GM18519 (cell line): ENCODE results near the gene SLC4A1.
"Not testable (repeated sequence)": the region's sequence is repeated elsewhere in the genome, so short reads cannot be mapped to it uniquely, and the experiment has no call there.

Source experiments
- ATAC-seq: cut with Tn5 transposase; IDR thresholded peaks from one replicate; pipeline ENCODE4 v1.9.1; 2021; ENCODE audit warnings: mild to moderate bottlenecking, moderate library complexity; ENCODE audit not compliant: unreplicated experiment, low FRiP score

The SLC4A1 gene

GRCh38 chr17:44258811-44259351, 9.1 kb downstream of the SLC4A1 start:
- no peak for ATAC-seq

GRCh38 chr17:44257815-44258760, 9.8 kb downstream of the SLC4A1 start:
- ATAC-seq = no peak

GRCh38 chr17:44256671-44257070, 11.3 kb downstream of the SLC4A1 start:
- ATAC-seq = no peak

- no peak for ATAC-seq
Measured at GRCh38 chr17:44255915-44256314, 12.0 kb downstream of the SLC4A1 start.

GRCh38 chr17:44254361-44255095, 13.4 kb downstream of the SLC4A1 start:
- no peak for ATAC-seq

GRCh38 chr17:44253006-44253405, 14.9 kb downstream of the SLC4A1 start:
- ATAC-seq = no peak

GRCh38 chr17:44251062-44251461, 16.9 kb downstream of the SLC4A1 start:
- ATAC-seq = no peak

GRCh38 chr17:44249501-44250246, 18.3 kb downstream of the SLC4A1 start:
- ATAC-seq = no peak

- ATAC-seq = no peak
Measured at GRCh38 chr17:44247876-44248736, 19.8 kb downstream of the SLC4A1 start.

GRCh38 chr17:44247440-44247841, 20.5 kb downstream of the SLC4A1 start:
- no peak for ATAC-seq

- ATAC-seq = no peak
Measured at GRCh38 chr17:44241106-44241624, 26.8 kb downstream of the SLC4A1 start.

- not testable (repeated sequence) for ATAC-seq
Measured at GRCh38 chr17:44237886-44238285, 30.0 kb downstream of the SLC4A1 start.

GRCh38 chr17:44236444-44236991, 31.4 kb downstream of the SLC4A1 start:
- no peak for ATAC-seq

GRCh38 chr17:44235583-44235936, 32.4 kb downstream of the SLC4A1 start:
- no peak for ATAC-seq

GRCh38 chr17:44233582-44233981, 34.4 kb downstream of the SLC4A1 start:
- no peak for ATAC-seq

GRCh38 chr17:44232061-44232460, 35.9 kb downstream of the SLC4A1 start:
- no peak for ATAC-seq

- no peak for ATAC-seq
Measured at GRCh38 chr17:44230140-44230539, 37.8 kb downstream of the SLC4A1 start.

- ATAC-seq = no peak
Measured at GRCh38 chr17:44229090-44229489, 38.8 kb downstream of the SLC4A1 start.

- ATAC-seq = no peak
Measured at GRCh38 chr17:44223541-44224071, 44.3 kb downstream of the SLC4A1 start.
